Spinal cord (tissue), 10 donors: Measurements from ENCODE around the gene IL1RAPL1. TPM values are rescaled to one million over a fixed set of nuclear protein-coding genes. Genes with fewer than 3 reads are reported as not detected.

ENCODE experiments used
- DNase-seq, 6 donors: peaks; one replicate each; pipeline versions ENCODE4 v3.0.0 to v3.0.0-alpha.2; 2013 to 2015; ENCODE audit warnings: low spot score in 6 of 6, low read depth in 4 of 6
- H3K27ac ChIP-seq: one replicate; pipeline ENCODE4 v1.5.1; 2013; ENCODE audit warnings: low read depth, low read length, control low read depth
- H3K27me3 ChIP-seq: one replicate; pipeline ENCODE4 v1.6.1; 2013; ENCODE audit warnings: low read length; ENCODE audit not compliant: control insufficient read depth, insufficient read depth
- H3K36me3 ChIP-seq: one replicate; pipeline ENCODE4 v1.6.1; 2013; ENCODE audit warnings: low read length; ENCODE audit not compliant: control insufficient read depth, insufficient read depth
- H3K4me1 ChIP-seq: one replicate; pipeline ENCODE4 v1.6.1; 2013; ENCODE audit warnings: low read length; ENCODE audit not compliant: control insufficient read depth, insufficient read depth
- H3K4me3 ChIP-seq: one replicate; pipeline ENCODE4 v1.5.1; 2013; ENCODE audit warnings: low read depth, low read length, control low read depth
- H3K9me3 ChIP-seq: one replicate; pipeline ENCODE4 v1.6.1; 2013; ENCODE audit warnings: low read length; ENCODE audit not compliant: control insufficient read depth, insufficient read depth
- WGBS: methylation state at CpG from one replicate; pipeline ENCODE4 v1.1.5; 2013; ENCODE audit warnings: missing lambda C conversion rate; ENCODE audit not compliant: insufficient coverage; 5-methylcytosine and 5-hydroxymethylcytosine counted together
- polyA plus RNA-seq, 2 donors: library from polyadenylated mRNA; unstranded; fragments of 120-200 nt; gene quantifications; one replicate each; pipeline ENCODE4 v1.2.1, GENCODE V29; 2013; ENCODE audit not compliant: insufficient read length in 2 of 2
- total RNA-seq, 2 donors: library from RNA; depleted of rRNA in 1 of 2; stranded (reverse); fragments of 120-200 nt in 1 of 2; fragments of >200 nt in 1 of 2; gene quantifications; one replicate each; pipeline versions ENCODE4 v1.2.3 to v1.2.4, GENCODE V29; 2013 to 2014
- donor health status: healthy.

Gene IL1RAPL1
- total and polyA plus RNA-seq, 4 donors: 2.3 to 24.5 (median 7.0) TPM

DNA sequence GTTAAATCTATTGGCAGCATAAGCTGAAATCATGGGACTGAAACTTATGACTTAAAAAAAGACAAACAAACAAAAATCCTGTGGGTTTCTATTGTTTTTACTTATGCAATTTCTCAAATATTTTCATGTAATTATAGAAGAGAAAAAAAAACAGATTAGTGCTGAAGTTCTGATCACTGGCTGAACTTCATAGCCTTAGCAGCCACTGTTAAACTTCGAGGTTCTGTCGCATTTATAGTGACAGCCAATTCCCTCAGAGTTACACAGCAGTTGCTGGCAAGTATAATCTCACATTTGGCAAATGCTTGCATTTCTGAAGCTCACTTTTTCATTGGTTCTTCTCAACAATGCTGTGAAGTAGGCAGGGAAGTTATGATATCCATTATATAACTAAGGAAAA, 879.2 kb downstream of the IL1RAPL1 start:
- no peak overlapping the region for H3K4me3 ChIP-seq
- H3K4me1 ChIP-seq: no peaks in the 10 kb centered on the region
- H3K9me3 ChIP-seq: no peaks in the 10 kb centered on the region
- 100% methylated on average over 1 of the region's 2 CpGs for WGBS
- H3K27ac ChIP-seq: no peak overlapping the region
- peak in 1 of 6 donors; percentile 35 for DNase-seq
- no peaks in the 10 kb centered on the region for H3K36me3 ChIP-seq
- H3K27me3 ChIP-seq: no peaks in the 10 kb centered on the region

GRCh38 chrX:29468911-29469494, 881.8 kb downstream of the IL1RAPL1 start:
- Histone ChIP-seq H3K4me3 (no peak overlapping the region), H3K9me3 (no peaks in the 10 kb centered on the region), H3K36me3 (no peaks in the 10 kb centered on the region), H3K27ac (no peak overlapping the region), H3K27me3 (no peaks in the 10 kb centered on the region), H3K4me1 (no peaks in the 10 kb centered on the region)
- no peak for DNase-seq
- no CpG with 5 or more reads among the region's 4 CpGs for WGBS

DNA sequence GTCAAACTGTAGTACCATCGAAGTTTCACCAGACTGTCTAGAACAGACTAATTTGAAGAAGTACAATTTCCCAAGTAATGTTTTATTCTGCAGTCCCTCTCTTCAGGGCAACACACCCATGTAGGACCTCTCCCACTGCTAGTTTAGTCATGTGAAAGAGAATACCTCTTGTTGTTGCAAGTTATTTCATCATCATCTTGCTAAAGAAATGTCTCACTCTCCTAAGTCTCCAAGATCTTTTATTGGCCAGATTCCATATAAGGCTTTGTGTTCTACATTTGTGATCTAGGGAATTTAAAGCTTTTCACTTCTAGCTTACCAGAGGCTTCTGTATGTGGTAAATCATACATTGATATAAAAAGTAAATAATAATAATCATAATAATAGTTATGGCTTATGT, 882.8 kb downstream of the IL1RAPL1 start:
- Histone ChIP-seq H3K36me3 (no peaks in the 10 kb centered on the region), H3K9me3 (no peaks in the 10 kb centered on the region), H3K27ac (no peak overlapping the region), H3K27me3 (no peaks in the 10 kb centered on the region), H3K4me1 (no peaks in the 10 kb centered on the region), H3K4me3 (no peak overlapping the region)
- no peak for DNase-seq
- no CpG with 5 or more reads among the region's 1 CpG for WGBS

DNA sequence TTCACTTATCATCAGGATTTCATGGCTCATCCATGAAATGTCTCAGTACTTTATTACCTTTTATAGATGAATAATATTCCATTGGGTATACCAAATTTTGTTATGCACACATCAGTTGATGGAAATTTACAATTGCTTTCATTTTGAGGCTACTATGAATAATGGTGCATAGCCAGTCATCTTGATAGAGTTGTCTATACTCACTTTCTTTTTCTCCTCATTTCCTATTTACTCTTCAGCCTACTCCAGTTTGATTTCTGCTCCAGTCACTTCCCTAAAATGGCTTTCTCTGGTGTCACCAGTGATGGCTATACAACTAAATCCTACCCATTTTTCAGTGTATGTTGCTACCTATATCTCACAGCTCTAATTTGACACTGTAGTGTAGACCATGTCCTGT, 884.6 kb downstream of the IL1RAPL1 start:
- Histone ChIP-seq H3K27ac (no peak overlapping the region), H3K27me3 (no peaks in the 10 kb centered on the region), H3K36me3 (no peaks in the 10 kb centered on the region), H3K9me3 (no peaks in the 10 kb centered on the region), H3K4me3 (no peak overlapping the region), H3K4me1 (no peaks in the 10 kb centered on the region)
- no peak for DNase-seq

- Histone ChIP-seq H3K4me3 (no peak overlapping the region), H3K4me1 (no peaks in the 10 kb centered on the region), H3K36me3 (no peaks in the 10 kb centered on the region), H3K27me3 (no peaks in the 10 kb centered on the region), H3K27ac (no peak overlapping the region), H3K9me3 (no peaks in the 10 kb centered on the region)
- no peak for DNase-seq
- WGBS: 29% methylated on average over 1 of the region's 1 CpG
Measured at GRCh38 chrX:29477878-29478277, 890.6 kb downstream of the IL1RAPL1 start.

DNA sequence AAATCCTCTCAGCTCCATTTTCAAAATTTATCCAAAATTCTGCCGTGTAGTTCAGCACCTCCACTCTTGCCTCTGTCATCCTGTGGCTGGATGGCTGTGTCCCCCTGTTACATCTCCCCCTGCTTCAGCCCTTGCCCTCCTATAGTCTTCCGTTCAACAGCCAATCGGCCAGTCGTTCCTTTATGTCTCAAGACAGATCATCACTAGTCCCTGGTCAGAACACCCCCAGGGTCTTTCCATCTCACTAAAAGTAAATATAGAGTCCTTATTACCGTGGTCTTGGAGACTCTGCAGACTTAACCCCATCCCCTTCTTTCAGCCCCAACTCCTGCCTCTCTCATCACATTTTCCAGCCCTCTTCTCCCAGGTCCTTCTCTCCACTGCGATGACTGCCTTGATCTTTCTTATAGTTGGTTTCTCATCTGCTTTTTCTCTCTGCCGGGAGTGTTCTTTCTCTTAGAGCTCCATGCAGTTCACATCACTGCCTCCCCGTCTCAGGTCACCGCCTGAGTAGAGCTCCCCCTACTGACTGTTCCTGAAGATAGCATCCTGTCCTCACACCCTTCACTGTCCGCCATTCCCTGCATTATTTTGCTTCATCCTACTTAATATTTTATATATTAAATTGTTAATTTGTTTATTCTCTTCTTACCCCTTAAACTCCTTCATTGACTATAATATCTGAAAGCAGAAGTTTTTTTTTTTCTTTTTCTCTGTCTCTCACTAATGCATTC, 891.3 kb downstream of the IL1RAPL1 start:
- Histone ChIP-seq H3K4me1 (no peaks in the 10 kb centered on the region), H3K9me3 (no peaks in the 10 kb centered on the region), H3K27me3 (no peaks in the 10 kb centered on the region), H3K36me3 (no peaks in the 10 kb centered on the region), H3K4me3 (no peak overlapping the region), H3K27ac (no peak overlapping the region)
- WGBS: 46% methylated on average over 9 of the region's 10 CpGs
- DNase-seq: no peak

GRCh38 chrX:29487214-29487613, 900.0 kb downstream of the IL1RAPL1 start:
- Histone ChIP-seq H3K27ac (no peak overlapping the region), H3K9me3 (no peaks in the 10 kb centered on the region), H3K27me3 (no peaks in the 10 kb centered on the region), H3K4me1 (no peaks in the 10 kb centered on the region), H3K4me3 (no peak overlapping the region), H3K36me3 (no peaks in the 10 kb centered on the region)
- no CpG with 5 or more reads among the region's 2 CpGs for WGBS
- DNase-seq: no peak

- Histone ChIP-seq H3K27ac (no peak overlapping the region), H3K4me1 (no peaks in the 10 kb centered on the region), H3K4me3 (no peak overlapping the region), H3K9me3 (no peaks in the 10 kb centered on the region), H3K36me3 (no peaks in the 10 kb centered on the region), H3K27me3 (no peaks in the 10 kb centered on the region)
- no peak for DNase-seq
- 60% methylated on average over 1 of the region's 1 CpG for WGBS
Measured at GRCh38 chrX:29487714-29488113, 900.5 kb downstream of the IL1RAPL1 start.

DNA sequence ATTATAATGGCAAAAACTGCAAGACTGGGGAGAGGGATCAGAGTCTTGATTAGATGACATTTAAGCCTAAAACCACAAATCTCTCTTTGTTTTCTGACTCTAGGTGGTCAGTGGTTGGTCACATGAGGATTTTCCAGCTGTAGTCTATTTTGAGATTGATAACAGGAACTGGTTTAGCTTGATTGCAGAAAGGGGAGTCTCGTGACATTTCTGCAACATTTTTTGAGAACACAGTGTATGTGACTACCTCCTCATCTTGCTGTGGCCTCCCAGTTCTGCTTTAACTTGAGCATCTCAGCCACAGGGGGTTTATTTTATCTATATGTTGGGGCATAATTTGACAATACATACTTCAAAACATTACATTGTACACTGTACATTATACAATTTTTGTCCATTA, 901.7 kb downstream of the IL1RAPL1 start:
- Histone ChIP-seq H3K4me3 (no peak overlapping the region), H3K27ac (no peak overlapping the region), H3K27me3 (no peaks in the 10 kb centered on the region), H3K4me1 (no peaks in the 10 kb centered on the region), H3K9me3 (no peaks in the 10 kb centered on the region), H3K36me3 (no peaks in the 10 kb centered on the region)
- WGBS: no CpG with 5 or more reads among the region's 1 CpG
- DNase-seq: no peak

GRCh38 chrX:29490606-29491005, 903.4 kb downstream of the IL1RAPL1 start:
- Histone ChIP-seq H3K4me3 (no peak overlapping the region), H3K27me3 (no peaks in the 10 kb centered on the region), H3K9me3 (no peaks in the 10 kb centered on the region), H3K27ac (no peak overlapping the region), H3K36me3 (no peaks in the 10 kb centered on the region), H3K4me1 (no peaks in the 10 kb centered on the region)
- no peak for DNase-seq
- WGBS: no CpG with 5 or more reads among the region's 2 CpGs
